Placental pericyte (primary cell): Measurements from ENCODE around the gene PSEN1. TPM values are rescaled to one million over a fixed set of nuclear protein-coding genes. Genes with fewer than 3 reads are reported as not detected.

Experiments used
- small RNA-seq: library from RNA; depleted of rRNA; stranded (forward); fragments of <200 nt; gene quantifications from one replicate; pipeline ENCODE3, GENCODE V24; 2012; ENCODE audit warnings: low replicate concordance
- total RNA-seq: library from RNA; depleted of rRNA; stranded (reverse); fragments of >200 nt; gene quantifications from 2 replicates; pipeline ENCODE4 v1.2.3, GENCODE V29; 2012

PSEN1 gene
- 68.6 and 89.7 TPM in 2 replicates for total RNA-seq

GRCh38 chr14:73136387-73137225, at the start of gene PSEN1:
Gene PSEN1, plus strand, starts transcription at chr14:73136507. Its CDS starts 11,513 bp downstream, at chr14:73148020.

GRCh38 chr14:73237219-73237785, 101.0 kb downstream of the PSEN1 start, which contains the start of gene PAPLN:
Gene PAPLN, plus strand, starts transcription at chr14:73237506. Its CDS starts 2,273 bp downstream, at chr14:73239779.

Small RNAs within 50 kb of the gene (small RNA-seq; reads per million reads assigned to genes)
- gene AC004858.1 (not detected), gene RNU6-419P (not detected)

Other genes with a start within 250 kb of the PSEN1 start
- 5.7 and 19.9 TPM in 2 replicates for gene DPF3, start 242.4 kb upstream of the PSEN1 start, total RNA-seq
- 30.1 and 47.3 TPM in 2 replicates for gene DCAF4, start 210.0 kb upstream of the PSEN1 start, total RNA-seq
- 16.8 and 32.0 TPM in 2 replicates for gene ZFYVE1, start 109.4 kb upstream of the PSEN1 start, total RNA-seq
- gene RBM25, start 78.0 kb upstream of the PSEN1 start, total RNA-seq, result 37.4 and 44.4 TPM in 2 replicates
- 1.6 and 6.8 TPM in 2 replicates for gene PAPLN, start 101.0 kb downstream of the PSEN1 start, total RNA-seq